ENCODE measurements around the gene GAS6.

- TF ChIP-seq, protein P1, sequence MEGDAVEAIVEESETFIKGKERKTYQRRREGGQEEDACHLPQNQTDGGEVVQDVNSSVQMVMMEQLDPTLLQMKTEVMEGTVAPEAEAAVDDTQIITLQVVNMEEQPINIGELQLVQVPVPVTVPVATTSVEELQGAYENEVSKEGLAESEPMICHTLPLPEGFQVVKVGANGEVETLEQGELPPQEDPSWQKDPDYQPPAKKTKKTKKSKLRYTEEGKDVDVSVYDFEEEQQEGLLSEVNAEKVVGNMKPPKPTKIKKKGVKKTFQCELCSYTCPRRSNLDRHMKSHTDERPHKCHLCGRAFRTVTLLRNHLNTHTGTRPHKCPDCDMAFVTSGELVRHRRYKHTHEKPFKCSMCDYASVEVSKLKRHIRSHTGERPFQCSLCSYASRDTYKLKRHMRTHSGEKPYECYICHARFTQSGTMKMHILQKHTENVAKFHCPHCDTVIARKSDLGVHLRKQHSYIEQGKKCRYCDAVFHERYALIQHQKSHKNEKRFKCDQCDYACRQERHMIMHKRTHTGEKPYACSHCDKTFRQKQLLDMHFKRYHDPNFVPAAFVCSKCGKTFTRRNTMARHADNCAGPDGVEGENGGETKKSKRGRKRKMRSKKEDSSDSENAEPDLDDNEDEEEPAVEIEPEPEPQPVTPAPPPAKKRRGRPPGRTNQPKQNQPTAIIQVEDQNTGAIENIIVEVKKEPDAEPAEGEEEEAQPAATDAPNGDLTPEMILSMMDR (IDR thresholded peaks at IDR 0.05; ENCODE audit: borderline replicate concordance, extremely low read depth, low read length, poor library complexity, severe bottlenecking): no peak
- TF ChIP-seq EZH2 (IDR thresholded peaks at IDR 0.05; ENCODE audit: borderline replicate concordance, low read depth, low read length, severe bottlenecking): no peak
Measured at GRCh38 chr13:113806104-113806471, 57.8 kb downstream of the GAS6 start.

Data from DND-41 (cell line).